GM18507 (cell line): ENCODE data around the gene ECE2.

Experiments
- DNase-seq: peaks from one replicate; pipeline ENCODE4 v3.0.0; 2011; ENCODE audit warnings: low read depth; ENCODE audit not compliant: insufficient read length; ENCODE audit errors: extremely low spot score
- FAIRE-seq: peaks from 2 replicates; lab custom pipeline; 2011; peaks lifted over from hg19 to GRCh38; lab: Jason Lieb, UNC

ECE2 gene

DNA sequence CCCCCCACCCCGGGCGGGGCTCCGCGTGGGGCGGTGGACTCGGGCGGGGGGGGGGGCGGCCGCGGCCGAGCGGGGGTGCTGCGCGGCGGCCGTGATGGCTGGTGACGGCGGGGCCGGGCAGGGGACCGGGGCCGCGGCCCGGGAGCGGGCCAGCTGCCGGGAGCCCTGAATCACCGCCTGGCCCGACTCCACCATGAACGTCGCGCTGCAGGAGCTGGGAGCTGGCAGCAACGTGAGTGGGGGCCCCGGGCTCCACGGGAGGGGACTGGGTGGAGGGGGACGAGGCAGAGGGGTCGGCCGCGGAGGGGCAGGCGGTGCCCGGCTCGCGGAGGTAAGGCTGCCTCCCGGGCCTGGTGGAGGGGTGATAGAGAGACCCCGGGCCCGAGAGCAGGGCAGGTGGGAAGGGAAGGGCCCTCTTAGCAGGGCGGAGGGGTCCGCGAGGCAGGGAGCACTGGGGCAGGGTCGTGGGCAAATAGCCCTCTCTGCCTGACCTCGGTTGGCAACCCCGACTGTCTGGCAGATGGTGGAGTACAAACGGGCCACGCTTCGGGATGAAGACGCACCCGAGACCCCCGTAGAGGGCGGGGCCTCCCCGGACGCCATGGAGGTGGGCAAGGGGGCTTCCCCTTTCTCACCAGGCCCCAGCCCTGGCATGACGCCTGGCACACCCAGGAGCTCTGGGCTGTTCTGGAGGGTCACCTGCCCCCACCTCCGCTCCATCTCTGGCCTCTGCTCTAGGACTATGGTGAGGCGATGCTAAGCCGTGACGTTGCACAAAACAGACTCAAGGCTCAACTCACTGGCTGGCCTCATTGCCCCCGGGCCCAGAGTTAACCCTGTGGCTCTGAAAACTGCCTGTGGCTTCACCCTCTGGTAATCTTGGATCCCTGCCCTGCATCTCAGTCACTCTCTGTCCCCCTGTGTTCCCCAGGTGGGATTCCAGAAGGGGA is at the start of gene ECE2:
ECE2 (plus strand) TSS at position 62 of the 950 bp plus-strand sequence; CDS start at position 194, 132 bp downstream.
- FAIRE-seq (no peak), DNase-seq (no peak)

DNA sequence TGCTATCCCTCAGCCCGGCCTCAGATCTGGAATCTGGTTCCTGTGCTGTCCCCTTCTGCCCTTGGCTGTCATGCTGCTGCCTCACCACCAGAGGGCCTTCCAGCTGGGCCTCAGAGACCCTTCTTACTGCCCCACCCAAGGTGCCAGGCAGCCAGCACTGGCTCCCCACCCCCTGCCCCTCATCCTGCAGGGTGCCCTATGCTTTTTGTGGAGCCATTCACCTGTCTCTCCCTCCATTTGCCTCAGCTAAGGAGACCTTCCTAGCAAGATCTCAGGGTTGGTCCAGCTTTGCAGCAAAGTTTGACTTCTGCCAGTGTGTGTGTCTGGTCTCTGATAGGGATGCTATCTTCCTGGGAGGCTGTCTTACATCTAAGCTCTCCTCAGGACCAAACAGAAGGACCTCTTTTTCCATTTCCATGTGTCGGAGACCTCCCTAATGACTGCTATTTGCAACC is 48.3 kb upstream of the ECE2 start:
- FAIRE-seq (peak; percentile 60), DNase-seq (no peak)

- no peak for FAIRE-seq
- no peak for DNase-seq
These were observed 47.3 kb upstream of the ECE2 start for GRCh38 chr3:184228376-184229137.

- FAIRE-seq: no peak
- DNase-seq: peak; percentile 64
These were observed 46.3 kb upstream of the ECE2 start, which contains the start of gene VWA5B2 for GRCh38 chr3:184229394-184230080. Gene VWA5B2 (plus strand): TSS chr3:184229585. CDS start chr3:184230529, 944 bp downstream.

GRCh38 chr3:184230081-184230602 is 45.7 kb upstream of the ECE2 start:
- DNase-seq: no peak
- FAIRE-seq: no peak

- no peak for FAIRE-seq
- DNase-seq: no peak
These were observed 45.0 kb upstream of the ECE2 start for GRCh38 chr3:184230603-184231528.

- FAIRE-seq (no peak), DNase-seq (no peak)
These were observed 44.2 kb upstream of the ECE2 start for GRCh38 chr3:184231671-184232070.

DNA sequence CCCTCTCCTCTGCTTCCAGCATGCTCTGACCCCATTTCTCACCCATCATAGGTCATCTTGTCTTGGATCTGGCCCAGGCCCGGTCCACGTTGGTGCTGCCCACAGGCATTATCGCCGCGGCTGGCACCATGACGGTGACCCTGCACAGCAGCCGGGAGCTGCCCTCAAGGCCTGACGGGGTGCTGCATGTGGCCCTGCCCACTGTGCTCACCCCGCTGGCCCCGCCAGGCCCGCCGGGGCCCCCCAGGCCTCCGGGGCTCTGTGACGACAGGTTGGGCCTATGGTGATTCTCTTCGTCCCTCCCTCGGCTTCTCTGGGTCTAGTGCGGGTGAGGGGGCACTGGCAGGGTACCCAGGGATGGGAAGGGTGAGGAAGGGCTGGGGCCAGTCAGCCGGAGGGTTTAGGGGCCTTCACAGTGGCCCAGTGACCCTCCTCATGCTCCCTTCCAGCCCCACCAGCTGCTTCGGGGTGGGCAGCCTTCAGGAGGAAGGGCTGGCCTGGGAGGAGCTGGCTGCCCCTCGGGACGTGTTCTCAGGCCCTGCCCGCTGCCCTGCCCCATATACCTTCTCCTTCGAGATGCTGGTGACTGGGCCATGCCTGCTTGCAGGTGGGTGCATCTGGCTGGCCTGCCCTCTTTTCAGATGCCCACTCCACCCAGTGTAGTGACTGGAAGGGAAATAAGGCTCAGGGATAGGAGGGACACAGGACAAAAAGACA is 42.5 kb upstream of the ECE2 start:
- no peak for FAIRE-seq
- no peak for DNase-seq

- DNase-seq (no peak), FAIRE-seq (no peak)
These were observed 41.6 kb upstream of the ECE2 start for GRCh38 chr3:184234224-184234623.

DNA sequence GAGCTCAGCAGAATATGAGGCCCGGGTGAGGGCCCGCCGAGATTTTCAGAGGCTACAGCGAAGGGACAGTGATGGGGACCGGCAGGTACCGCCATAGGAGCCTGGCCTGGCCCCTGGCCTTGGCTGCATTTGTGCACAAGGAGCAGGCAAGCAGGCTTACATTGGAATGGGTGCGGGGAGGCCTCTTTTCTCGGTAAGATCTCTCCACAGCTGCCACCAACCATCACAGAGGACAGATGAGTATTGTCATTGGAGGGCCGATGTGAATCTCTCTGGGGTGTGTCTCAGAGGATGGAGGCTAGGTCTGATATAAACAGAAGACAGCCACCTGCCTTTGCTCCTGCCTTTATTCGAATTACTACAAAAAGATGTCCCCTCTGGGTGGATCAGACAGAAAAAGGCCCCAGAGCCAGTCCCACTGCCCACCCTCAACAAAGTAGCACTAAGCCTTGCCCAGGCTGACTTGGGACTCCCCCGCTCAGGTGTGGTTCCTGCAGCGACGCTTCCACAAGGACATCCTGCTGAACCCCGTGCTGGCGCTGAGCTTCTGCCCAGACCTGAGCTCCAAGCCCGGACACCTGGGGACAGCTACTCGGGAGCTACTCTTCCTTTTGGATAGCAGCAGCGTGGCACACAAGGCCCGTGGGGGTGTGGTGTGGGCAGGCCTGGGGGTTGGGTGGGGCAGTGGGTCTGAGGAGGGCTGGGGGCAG is 41.0 kb upstream of the ECE2 start:
- DNase-seq (no peak), FAIRE-seq (no peak)

DNA sequence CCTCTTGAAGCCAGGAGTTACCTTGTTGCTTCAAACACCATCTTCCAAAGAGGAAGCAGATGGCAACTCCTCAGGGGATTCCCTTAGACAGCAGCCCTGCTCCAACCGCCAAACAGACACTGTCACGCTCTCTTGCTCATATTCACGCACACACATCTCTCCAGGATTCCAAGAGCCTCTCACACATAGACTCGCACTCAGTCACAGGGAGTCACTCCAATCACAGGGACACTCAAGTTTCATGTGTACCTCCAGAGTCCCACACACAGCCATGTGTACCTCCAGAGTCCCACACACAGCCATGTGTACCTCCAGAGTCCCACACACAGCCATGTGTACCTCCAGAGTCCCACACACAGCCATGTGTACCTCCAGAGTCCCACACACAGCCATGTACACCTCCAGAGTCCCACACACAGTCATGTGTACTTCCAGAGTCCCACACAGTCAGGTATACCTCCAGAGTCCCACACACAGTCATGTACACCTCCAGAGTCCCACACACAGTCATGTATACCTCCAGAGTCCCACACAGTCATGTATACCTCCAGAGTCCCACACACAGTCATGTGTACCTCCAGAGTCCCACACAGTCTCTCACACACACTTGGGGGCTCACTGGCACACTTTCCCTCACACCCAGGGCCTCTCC is 40.3 kb upstream of the ECE2 start:
- FAIRE-seq (no peak), DNase-seq (no peak)

GRCh38 chr3:184236033-184236410 is 39.8 kb upstream of the ECE2 start:
- no peak for DNase-seq
- no peak for FAIRE-seq

DNA sequence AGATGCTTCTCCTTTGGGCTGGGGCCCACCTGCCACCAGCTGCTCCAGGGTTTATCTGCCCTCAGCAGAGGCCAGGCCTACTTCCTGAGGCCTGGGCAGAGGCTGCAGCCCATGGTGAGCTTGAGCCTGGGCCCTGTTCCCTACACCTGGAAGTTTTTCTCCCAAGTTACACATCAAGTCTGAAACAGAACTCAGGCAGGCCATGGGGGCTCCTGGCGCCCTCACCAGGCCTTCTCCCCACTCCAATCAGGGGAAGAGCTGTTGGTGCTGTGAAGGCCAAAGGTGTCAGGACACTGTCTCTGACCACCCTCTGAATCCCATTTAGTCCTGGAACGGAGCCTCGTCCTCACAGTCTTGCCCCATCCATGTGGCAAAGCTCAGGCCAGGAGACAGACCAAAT is 39.2 kb upstream of the ECE2 start:
- FAIRE-seq (no peak), DNase-seq (no peak)

DNA sequence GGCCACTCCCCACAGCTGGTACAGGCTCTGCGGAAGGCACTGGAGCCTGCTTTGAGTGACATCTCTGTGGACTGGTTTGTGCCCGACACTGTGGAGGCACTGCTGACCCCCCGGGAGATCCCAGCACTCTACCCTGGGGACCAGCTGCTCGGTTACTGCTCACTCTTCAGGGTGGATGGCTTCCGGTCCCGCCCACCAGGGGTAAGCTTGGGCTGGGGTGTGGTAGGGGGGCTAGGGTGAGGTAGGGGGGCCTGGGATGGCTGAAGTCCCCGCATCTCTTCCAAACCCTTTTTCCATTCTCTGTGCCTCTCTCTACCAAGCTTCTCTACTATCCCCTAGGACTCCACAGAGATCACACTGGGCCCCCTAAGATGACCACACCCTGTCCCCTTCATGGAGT is 38.6 kb upstream of the ECE2 start:
- FAIRE-seq (no peak), DNase-seq (no peak)

DNA sequence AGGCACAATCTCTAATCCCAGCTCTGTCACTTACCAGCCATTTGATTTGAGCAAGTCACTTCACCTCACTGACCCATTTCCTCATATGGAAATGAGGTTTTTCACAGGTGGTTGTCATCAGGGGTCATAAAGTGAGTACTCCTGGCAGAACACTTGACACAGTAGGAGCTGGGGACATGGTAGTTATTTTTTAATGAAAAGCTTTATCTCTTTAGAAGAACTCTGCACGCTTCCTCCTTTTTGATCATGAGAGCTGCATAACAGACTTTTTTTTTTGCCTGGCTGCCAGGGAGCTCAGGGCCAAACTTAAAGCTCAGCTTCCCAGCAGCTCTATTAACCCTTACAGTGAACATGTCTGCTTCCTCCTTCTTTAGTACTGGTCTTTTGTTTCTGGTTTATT is 38.0 kb upstream of the ECE2 start:
- no peak for FAIRE-seq
- no peak for DNase-seq

DNA sequence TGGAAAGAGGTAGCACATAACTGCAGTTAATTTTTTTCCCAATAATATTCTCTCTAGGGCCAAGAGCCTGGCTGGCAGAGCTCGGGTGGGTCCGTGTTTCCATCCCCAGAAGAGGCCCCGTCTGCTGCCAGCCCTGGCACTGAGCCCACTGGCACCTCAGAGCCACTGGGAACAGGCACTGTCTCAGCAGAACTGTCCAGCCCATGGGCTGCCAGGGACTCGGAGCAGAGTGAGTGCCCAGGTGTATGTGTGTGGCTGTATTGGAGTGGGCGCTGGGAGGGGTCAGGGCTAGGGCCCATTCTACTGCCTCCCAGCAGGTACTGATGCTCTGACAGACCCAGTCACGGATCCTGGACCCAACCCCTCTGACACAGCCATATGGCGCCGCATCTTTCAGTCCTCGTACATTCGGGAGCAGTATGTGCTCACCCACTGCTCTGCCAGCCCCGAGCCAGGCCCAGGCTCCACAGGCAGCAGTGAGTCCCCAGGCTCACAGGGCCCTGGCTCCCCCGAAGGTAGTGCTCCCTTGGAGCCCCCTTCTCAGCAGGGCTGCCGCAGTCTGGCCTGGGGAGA is 37.5 kb upstream of the ECE2 start:
- no peak for DNase-seq
- FAIRE-seq: no peak

- FAIRE-seq (no peak), DNase-seq (no peak)
These were observed 36.6 kb upstream of the ECE2 start for GRCh38 chr3:184239221-184239620.
